LoVo (cell line): Measurements from ENCODE around the gene DHX34.
"Not testable (repeated sequence)": the region's sequence is repeated elsewhere in the genome, so short reads cannot be mapped to it uniquely, and the experiment has no call there.

Source experiments
- DNase-seq: peaks from one replicate; pipeline ENCODE4 v3.0.0-alpha.2; 2016; ENCODE audit warnings: low spot score

The DHX34 gene

GRCh38 chr19:47365455-47365854 is 16.3 kb downstream of the DHX34 start:
- DNase-seq = not testable (repeated sequence)

- DNase-seq = no peak
Measured at GRCh38 chr19:47370045-47370611, 21.0 kb downstream of the DHX34 start.

GRCh38 chr19:47371261-47371660 is 22.1 kb downstream of the DHX34 start:
- DNase-seq = no peak

GRCh38 chr19:47372603-47373002 is 23.5 kb downstream of the DHX34 start:
- DNase-seq = no peak

GRCh38 chr19:47373246-47374240 is 24.4 kb downstream of the DHX34 start:
- DNase-seq = no peak

- DNase-seq = no peak
Measured at GRCh38 chr19:47374876-47375693, 26.0 kb downstream of the DHX34 start.

- no peak for DNase-seq
Measured at GRCh38 chr19:47375694-47376588, 26.8 kb downstream of the DHX34 start.

GRCh38 chr19:47376589-47377144 is 27.6 kb downstream of the DHX34 start:
- DNase-seq = no peak

- DNase-seq = no peak
Measured at GRCh38 chr19:47377208-47377701, 28.1 kb downstream of the DHX34 start.

- DNase-seq = no peak
Measured at GRCh38 chr19:47377801-47378200, 28.7 kb downstream of the DHX34 start.

GRCh38 chr19:47378246-47378645 is 29.1 kb downstream of the DHX34 start:
- no peak for DNase-seq

- DNase-seq = no peak
Measured at GRCh38 chr19:47379381-47379938, 30.3 kb downstream of the DHX34 start.

GRCh38 chr19:47380559-47380958 is 31.4 kb downstream of the DHX34 start:
- no peak for DNase-seq

GRCh38 chr19:47381121-47381520 is 32.0 kb downstream of the DHX34 start:
- no peak for DNase-seq

GRCh38 chr19:47381653-47382279 is 32.7 kb downstream of the DHX34 start:
- no peak for DNase-seq

GRCh38 chr19:47383890-47384289 is 34.8 kb downstream of the DHX34 start:
- not testable (repeated sequence) for DNase-seq

GRCh38 chr19:47384533-47384932 is 35.4 kb downstream of the DHX34 start:
- not testable (repeated sequence) for DNase-seq

GRCh38 chr19:47386582-47386981 is 37.5 kb downstream of the DHX34 start:
- not testable (repeated sequence) for DNase-seq

GRCh38 chr19:47387623-47388022 is 38.5 kb downstream of the DHX34 start:
- not testable (repeated sequence) for DNase-seq

GRCh38 chr19:47388721-47389120 is 39.6 kb downstream of the DHX34 start:
- not testable (repeated sequence) for DNase-seq
